NT2/D1 (cell line): ENCODE results near the gene HUWE1.

Experiments used
- SUZ12 ChIP-seq: IDR thresholded peaks from 2 replicates; pipeline ENCODE4 v1.6.1; 2011; ENCODE audit not compliant: insufficient read length, insufficient read depth; ENCODE audit errors: extremely low read depth
- YY1 ChIP-seq: IDR thresholded peaks from 2 replicates; pipeline ENCODE4 v1.6.1; 2011; ENCODE audit not compliant: insufficient read length, insufficient read depth
- ZNF274 ChIP-seq: IDR thresholded peaks from 2 replicates; pipeline ENCODE4 v1.6.1; 2011; ENCODE audit warnings: mild to moderate bottlenecking, low read depth, low read length

GRCh38 chrX:53486285-53486684 is 200.2 kb downstream of the HUWE1 start:
- TF ChIP-seq ZNF274 (no peak), YY1 (no peak), SUZ12 (no peak)
